Body of pancreas (tissue), 4 donors: ENCODE results near the gene PDE4D.

Experiments
- POLR2A ChIP-seq, 3 donors: fragments of 450-650 bp; IDR thresholded peaks; one replicate each; pipeline ENCODE4 v1.6.1; 2016; ENCODE audit warnings: antibody characterized with exemption in 3 of 3, mild to moderate bottlenecking in 2 of 3
- TF ChIP-seq, protein P1 (sequence below), 7 experiments: fragments of 450-650 bp in 4 of 7; fragments of 200-600 bp in 3 of 7; sonication (generic) in 3 of 7; IDR thresholded peaks; one replicate each; pipeline ENCODE4 v1.5.1; 2016 to 2019; ENCODE audit warnings: antibody characterized with exemption in 7 of 7

DNA sequence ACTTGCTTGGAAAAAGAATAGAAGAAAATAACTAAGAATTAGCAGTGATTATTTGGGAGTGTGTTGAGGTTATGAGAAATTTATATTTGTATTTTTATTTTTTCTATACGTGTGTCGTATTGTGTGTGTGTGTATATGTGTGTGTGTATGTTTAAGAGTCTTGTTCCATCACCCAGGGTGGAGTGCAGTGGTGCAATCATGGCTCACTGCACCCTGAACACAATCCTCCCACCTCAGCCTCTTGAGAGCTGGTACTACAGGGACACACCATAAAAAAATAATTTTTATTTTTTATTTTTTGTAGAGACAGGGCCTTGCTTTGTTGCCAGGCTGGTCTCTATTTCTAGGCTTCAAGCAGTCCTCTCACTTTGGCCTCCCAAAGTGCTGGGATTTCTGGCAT, 643.8 kb downstream of the PDE4D start:
- no peak for TF ChIP-seq POLR2A (IDR thresholded peaks at IDR 0.05)
- TF ChIP-seq, protein P1, sequence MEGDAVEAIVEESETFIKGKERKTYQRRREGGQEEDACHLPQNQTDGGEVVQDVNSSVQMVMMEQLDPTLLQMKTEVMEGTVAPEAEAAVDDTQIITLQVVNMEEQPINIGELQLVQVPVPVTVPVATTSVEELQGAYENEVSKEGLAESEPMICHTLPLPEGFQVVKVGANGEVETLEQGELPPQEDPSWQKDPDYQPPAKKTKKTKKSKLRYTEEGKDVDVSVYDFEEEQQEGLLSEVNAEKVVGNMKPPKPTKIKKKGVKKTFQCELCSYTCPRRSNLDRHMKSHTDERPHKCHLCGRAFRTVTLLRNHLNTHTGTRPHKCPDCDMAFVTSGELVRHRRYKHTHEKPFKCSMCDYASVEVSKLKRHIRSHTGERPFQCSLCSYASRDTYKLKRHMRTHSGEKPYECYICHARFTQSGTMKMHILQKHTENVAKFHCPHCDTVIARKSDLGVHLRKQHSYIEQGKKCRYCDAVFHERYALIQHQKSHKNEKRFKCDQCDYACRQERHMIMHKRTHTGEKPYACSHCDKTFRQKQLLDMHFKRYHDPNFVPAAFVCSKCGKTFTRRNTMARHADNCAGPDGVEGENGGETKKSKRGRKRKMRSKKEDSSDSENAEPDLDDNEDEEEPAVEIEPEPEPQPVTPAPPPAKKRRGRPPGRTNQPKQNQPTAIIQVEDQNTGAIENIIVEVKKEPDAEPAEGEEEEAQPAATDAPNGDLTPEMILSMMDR (IDR thresholded peaks at IDR 0.05), result no peak
